Activated naive CD8-positive, alpha-beta T cell treated with anti-CD3 and anti-CD28 coated beads, Interleukin-2, amount 10 ng/mL, durations not matched to agents 7 days and 5 days (primary cell): Measurements from ENCODE around the gene TFPT. TPM values are rescaled to one million over a fixed set of nuclear protein-coding genes. Genes with fewer than 3 reads are reported as not detected.
A peak's percentile ranks its signal among the peaks of the same experiment; 100 is the strongest.
"Not testable (repeated sequence)": the region's sequence is repeated elsewhere in the genome, so short reads cannot be mapped to it uniquely, and the experiment has no call there.

Source experiments
- ATAC-seq: fragments of 150-1000 bp; cut with Tn5 transposase; one replicate; pipeline ENCODE4 v1.10.0; 2021; ENCODE audit warnings: low read depth, moderate library complexity
- POLR2A ChIA-PET: fragments of 350-600 bp; sonication (Branson Sonifier 250); formaldehyde crosslinking; loops from one replicate; lab custom pipeline; 2021; ENCODE audit warnings: antibody characterized with exemption; lab: Charles Lee
- DNase-seq: peaks from one replicate; pipeline ENCODE4 v3.0.0; 2021
- H3K27ac Mint-ChIP-seq: one replicate; pipeline ENCODE4 v1.8.0; 2022; ENCODE audit warnings: mild to moderate bottlenecking, mixed read lengths
- H3K27me3 Mint-ChIP-seq: one replicate; pipeline ENCODE4 v1.8.0; 2022; ENCODE audit warnings: mild to moderate bottlenecking, moderate library complexity, mixed read lengths
- H3K36me3 Mint-ChIP-seq: one replicate; pipeline ENCODE4 v1.8.0; 2021; ENCODE audit warnings: mild to moderate bottlenecking, mixed read lengths
- H3K4me1 Mint-ChIP-seq: one replicate; pipeline ENCODE4 v1.8.0; 2021; ENCODE audit warnings: mixed read lengths
- H3K4me3 Mint-ChIP-seq: one replicate; pipeline ENCODE4 v1.8.0; 2022; ENCODE audit warnings: mild to moderate bottlenecking, moderate library complexity, mixed read lengths
- H3K9me3 Mint-ChIP-seq: one replicate; pipeline ENCODE4 v1.8.0; 2021; ENCODE audit warnings: mixed read lengths
- total RNA-seq, 2 experiments: library from RNA; stranded (reverse); gene quantifications; one replicate each; pipeline ENCODE4 v1.2.3, GENCODE V29; 2021

Gene TFPT
- total RNA-seq, 2 experiments from 2014 or later: 37.9 to 43.3 TPM

GRCh38 chr19:54124393-54124792 lies 8.9 kb upstream of the TFPT start:
- Mint-ChIP-seq H3K36me3 (peaks cover 6% of the 10 kb centered on the region), H3K27ac (no peak overlapping the region), H3K4me3 (no peak overlapping the region)

GRCh38 chr19:54123682-54124081 lies 8.2 kb upstream of the TFPT start:
- H3K27me3 Mint-ChIP-seq: no peaks in the 10 kb centered on the region
- ATAC-seq (no peak), DNase-seq (no peak)
- H3K4me1 Mint-ChIP-seq: no peaks in the 10 kb centered on the region
- no peaks in the 10 kb centered on the region for H3K9me3 Mint-ChIP-seq
- H3K27ac Mint-ChIP-seq: no peak overlapping the region
- POLR2A ChIA-PET: no interaction called here
- H3K4me3 Mint-ChIP-seq: no peak overlapping the region
- H3K36me3 Mint-ChIP-seq: peaks cover 6% of the 10 kb centered on the region

More at GRCh38 chr19:54124393-54124792, 8.9 kb upstream of the TFPT start:
- H3K4me1 Mint-ChIP-seq: no peaks in the 10 kb centered on the region
- H3K27me3 Mint-ChIP-seq: no peaks in the 10 kb centered on the region
- no peaks in the 10 kb centered on the region for H3K9me3 Mint-ChIP-seq
- ATAC-seq (no peak), DNase-seq (no peak)
- POLR2A ChIA-PET: no interaction called here

- H3K27ac Mint-ChIP-seq: no peak overlapping the region
- no peak for ATAC-seq
- no peaks in the 10 kb centered on the region for H3K9me3 Mint-ChIP-seq
- no peaks in the 10 kb centered on the region for H3K27me3 Mint-ChIP-seq
- no peak for DNase-seq
- H3K4me3 Mint-ChIP-seq: no peak overlapping the region
- H3K4me1 Mint-ChIP-seq: peaks cover 13% of the 10 kb centered on the region
- POLR2A ChIA-PET: no interaction called here
- H3K36me3 Mint-ChIP-seq: peaks cover 8% of the 10 kb centered on the region
These were observed 5.8 kb upstream of the TFPT start for GRCh38 chr19:54121259-54121658.

GRCh38 chr19:54114340-54115108 lies 933 bp downstream of the TFPT start:
- no peaks in the 10 kb centered on the region for H3K9me3 Mint-ChIP-seq
- H3K27me3 Mint-ChIP-seq: no peaks in the 10 kb centered on the region
- POLR2A ChIA-PET: interaction anchor here (0.6 to 3.0 kb wide), 15 partner anchors 11 to 347 kb away, joined by 3 to 38 read pairs (median 7); partner anchors contain the start of genes CNOT3, LENG1, LENG8 and MBOAT7
- H3K4me1 Mint-ChIP-seq: peaks cover 28% of the 10 kb centered on the region
- H3K36me3 Mint-ChIP-seq: peaks cover 18% of the 10 kb centered on the region
- peak overlapping the region; percentile 91 for H3K27ac Mint-ChIP-seq
- DNase-seq (peak; percentile 71), ATAC-seq (peak; percentile 65)
- peak overlapping the region; percentile 95 for H3K4me3 Mint-ChIP-seq

- DNase-seq: no peak
- Mint-ChIP-seq H3K4me1 (peaks cover 18% of the 10 kb centered on the region), H3K27ac (no peak overlapping the region), H3K36me3 (peaks cover 27% of the 10 kb centered on the region), H3K9me3 (no peaks in the 10 kb centered on the region), H3K4me3 (no peak overlapping the region), H3K27me3 (no peaks in the 10 kb centered on the region)
- ATAC-seq: no peak
- POLR2A ChIA-PET: no interaction called here
These were observed 5.8 kb downstream of the TFPT start for GRCh38 chr19:54109651-54110050.

GRCh38 chr19:54108496-54108895 lies 7.0 kb downstream of the TFPT start:
- POLR2A ChIA-PET: no interaction called here
- Mint-ChIP-seq H3K4me1 (peaks cover 13% of the 10 kb centered on the region), H3K27ac (no peak overlapping the region), H3K27me3 (no peaks in the 10 kb centered on the region), H3K36me3 (peaks cover 24% of the 10 kb centered on the region), H3K4me3 (no peak overlapping the region), H3K9me3 (no peaks in the 10 kb centered on the region)
- ATAC-seq (no peak), DNase-seq (no peak)

GRCh38 chr19:54107876-54108490 lies 7.5 kb downstream of the TFPT start:
- DNase-seq (no peak), ATAC-seq (no peak)
- H3K36me3 Mint-ChIP-seq: peaks cover 21% of the 10 kb centered on the region
- H3K27ac Mint-ChIP-seq: no peak overlapping the region
- peaks cover 12% of the 10 kb centered on the region for H3K4me1 Mint-ChIP-seq
- H3K9me3 Mint-ChIP-seq: no peaks in the 10 kb centered on the region
- no peaks in the 10 kb centered on the region for H3K27me3 Mint-ChIP-seq
- POLR2A ChIA-PET: no interaction called here
- H3K4me3 Mint-ChIP-seq: no peak overlapping the region

GRCh38 chr19:54106716-54107115 lies 8.7 kb downstream of the TFPT start:
- Mint-ChIP-seq H3K9me3 (no peaks in the 10 kb centered on the region), H3K27ac (no peak overlapping the region), H3K4me3 (no peak overlapping the region), H3K4me1 (peaks cover 15% of the 10 kb centered on the region), H3K36me3 (peaks cover 21% of the 10 kb centered on the region), H3K27me3 (no peaks in the 10 kb centered on the region)
- ATAC-seq (no peak), DNase-seq (peak; percentile 15)
- POLR2A ChIA-PET: no interaction called here

- Mint-ChIP-seq H3K36me3 (peaks cover 18% of the 10 kb centered on the region), H3K27ac (peak overlapping the region; percentile 15), H3K27me3 (no peaks in the 10 kb centered on the region), H3K4me1 (peaks cover 14% of the 10 kb centered on the region), H3K4me3 (no peak overlapping the region), H3K9me3 (no peaks in the 10 kb centered on the region)
- POLR2A ChIA-PET: no interaction called here
- ATAC-seq (no peak), DNase-seq (peak; percentile 22)
These were observed 9.7 kb downstream of the TFPT start for GRCh38 chr19:54105796-54106195.

- peaks cover 13% of the 10 kb centered on the region for H3K4me1 Mint-ChIP-seq
- DNase-seq (peak; percentile 25), ATAC-seq (no peak)
- H3K4me3 Mint-ChIP-seq: no peak overlapping the region
- no peaks in the 10 kb centered on the region for H3K27me3 Mint-ChIP-seq
- H3K36me3 Mint-ChIP-seq: peaks cover 15% of the 10 kb centered on the region
- no peaks in the 10 kb centered on the region for H3K9me3 Mint-ChIP-seq
- POLR2A ChIA-PET: no interaction called here
- peak overlapping the region; percentile 15 for H3K27ac Mint-ChIP-seq
These were observed 10.3 kb downstream of the TFPT start for GRCh38 chr19:54104998-54105715.

GRCh38 chr19:54102421-54103169 lies 12.9 kb downstream of the TFPT start, which contains the start of gene NDUFA3:
TSS of gene NDUFA3 (plus strand) at chr19:54102855. CDS start at chr19:54102879, 24 bp downstream.
- ATAC-seq: peak; percentile 98
- H3K27me3 Mint-ChIP-seq: no peaks in the 10 kb centered on the region
- H3K4me1 Mint-ChIP-seq: peaks cover 13% of the 10 kb centered on the region
- peak within 1 kb of the TSS; percentile 94 for H3K27ac Mint-ChIP-seq
- DNase-seq: peak; percentile 98
- H3K36me3 Mint-ChIP-seq: peaks cover 12% of the 10 kb centered on the region
- H3K9me3 Mint-ChIP-seq: no peaks in the 10 kb centered on the region
- peak within 1 kb of the TSS; percentile 97 for H3K4me3 Mint-ChIP-seq
- POLR2A ChIA-PET: interaction anchor here (0.7 to 2.1 kb wide), 4 partner anchors 12 to 87 kb away, joined by 3 to 14 read pairs (median 6); partner anchors contain the start of genes MBOAT7, PRPF31 and TFPT

- POLR2A ChIA-PET: no interaction called here
- ATAC-seq (no peak), DNase-seq (no peak)
- H3K4me3 Mint-ChIP-seq: peak within 1 kb of the TSS; percentile 16
- no peaks in the 10 kb centered on the region for H3K9me3 Mint-ChIP-seq
- peaks cover 15% of the 10 kb centered on the region for H3K4me1 Mint-ChIP-seq
- H3K27me3 Mint-ChIP-seq: peaks cover 4% of the 10 kb centered on the region
- peaks cover 3% of the 10 kb centered on the region for H3K36me3 Mint-ChIP-seq
- H3K27ac Mint-ChIP-seq: peak within 1 kb of the TSS; percentile 69
These were observed 14.9 kb downstream of the TFPT start, which contains the start of gene OSCAR for GRCh38 chr19:54100561-54100960. TSS of gene OSCAR (minus strand) at chr19:54100803. CDS start at chr19:54100792, 11 bp downstream.

GRCh38 chr19:54099903-54100255 lies 15.6 kb downstream of the TFPT start:
- peaks cover 14% of the 10 kb centered on the region for H3K4me1 Mint-ChIP-seq
- H3K36me3 Mint-ChIP-seq, H3K9me3 Mint-ChIP-seq, H3K4me3 Mint-ChIP-seq, POLR2A ChIA-PET, H3K27me3 Mint-ChIP-seq, H3K27ac Mint-ChIP-seq, ATAC-seq, DNase-seq: not testable (repeated sequence)
